HEK293 (cell line): ENCODE data around the gene BUD23.

Experiments
- CTCF ChIA-PET: fragments of 350-600 bp; formaldehyde crosslinking; extraction: SDS; loops from one replicate; lab custom pipeline; 2021; ENCODE audit warnings: antibody characterized with exemption; lab: Yijun Ruan, JAX
- POLR2A ChIA-PET: fragments of 300-600 bp; formaldehyde crosslinking; extraction: SDS; loops from one replicate; lab custom pipeline; 2020; ENCODE audit warnings: antibody characterized with exemption, inconsistent platforms; lab: Yijun Ruan, JAX
- H3K27ac ChIP-seq: fragments of 200-500 bp; sonication (Bioruptor generic); 2 replicates; pipeline ENCODE4 v1.5.1; 2014; ENCODE audit warnings: low read depth, low read length, control low read depth, inconsistent platforms; ENCODE audit errors: extremely low read depth
- H3K36me3 ChIP-seq, 2 experiments: fragments of 200-500 bp in 1 of 2; sonication (Bioruptor generic) in 1 of 2; 1 replicate in 1 of 2; 2 replicates in 1 of 2; pipeline ENCODE4 v1.5.1; 2014 to 2017; ENCODE audit warnings: inconsistent platforms in 2 of 2, low read length in 2 of 2; ENCODE audit not compliant: control insufficient read depth in 2 of 2, insufficient read depth in 1 of 2
- H3K4me1 ChIP-seq: fragments of 200-500 bp; sonication (Bioruptor generic); 2 replicates; pipeline ENCODE4 v1.5.1; 2014; ENCODE audit warnings: mild to moderate bottlenecking, low read length, inconsistent platforms; ENCODE audit not compliant: control insufficient read depth, insufficient read depth
- H3K4me3 ChIP-seq: 2 replicates; pipeline ENCODE4 v1.5.1; 2011; ENCODE audit warnings: low read depth, mild to moderate bottlenecking, control low read depth, low read length, moderate library complexity
- H3K9me3 ChIP-seq: fragments of 200-500 bp; sonication (Bioruptor generic); 2 replicates; pipeline ENCODE4 v1.5.1; 2014; ENCODE audit warnings: low read depth, low read length, inconsistent platforms; ENCODE audit not compliant: control insufficient read depth, insufficient read depth
- GLI4 ChIP-seq: fragments of 450-650 bp; formaldehyde crosslinking; IDR thresholded peaks from 2 replicates; pipeline ENCODE4 v1.5.1; 2016; ENCODE audit warnings: missing biosample characterization, missing genetic modification characterization
- HOXA7 ChIP-seq: sonication (generic); formaldehyde crosslinking; IDR thresholded peaks from 2 replicates; pipeline ENCODE4 v1.8.1; 2022; ENCODE audit warnings: missing genetic modification reagents, borderline replicate concordance
- OSR2 ChIP-seq: fragments of 450-650 bp; formaldehyde crosslinking; IDR thresholded peaks from 2 replicates; pipeline ENCODE4 v1.5.1; 2016; ENCODE audit warnings: missing biosample characterization, missing genetic modification characterization
- OVOL3 ChIP-seq: fragments of 450-650 bp; formaldehyde crosslinking; IDR thresholded peaks from 2 replicates; pipeline ENCODE4 v1.5.1; 2016; ENCODE audit warnings: missing biosample characterization, missing genetic modification characterization
- PRDM6 ChIP-seq: fragments of 450-650 bp; formaldehyde crosslinking; IDR thresholded peaks from 2 replicates; pipeline ENCODE4 v1.5.1; 2017; ENCODE audit warnings: missing biosample characterization, missing genetic modification characterization
- TCF7L2 ChIP-seq: IDR thresholded peaks from 2 replicates; pipeline ENCODE4 v1.6.1; 2011; ENCODE audit warnings: low read depth, mild to moderate bottlenecking, inconsistent platforms, low read length, moderate library complexity, borderline replicate concordance
- ZBTB44 ChIP-seq: fragments of 450-650 bp; IDR thresholded peaks from 2 replicates; pipeline ENCODE4 v1.5.1; 2018; ENCODE audit warnings: missing biosample characterization, mild to moderate bottlenecking, missing genetic modification characterization
- ZNF138 ChIP-seq: fragments of 450-650 bp; formaldehyde crosslinking; IDR thresholded peaks from 2 replicates; pipeline ENCODE4 v1.5.1; 2016; ENCODE audit warnings: missing biosample characterization, missing genetic modification characterization, borderline replicate concordance
- ZNF211 ChIP-seq: fragments of 450-650 bp; formaldehyde crosslinking; IDR thresholded peaks from 2 replicates; pipeline ENCODE4 v1.5.1; 2016; ENCODE audit warnings: low read depth, missing biosample characterization, missing genetic modification characterization
- ZNF274 ChIP-seq, 2 experiments: fragments of 200-500 bp in 1 of 2; fragments of 450-650 bp in 1 of 2; sonication (Bioruptor generic) in 1 of 2; formaldehyde crosslinking in 1 of 2; IDR thresholded peaks; 2 replicates each; pipeline versions ENCODE4 v1.5.1 to v1.6.1; 2014 to 2016; ENCODE audit warnings: borderline replicate concordance in 1 of 2, inconsistent platforms in 1 of 2, low read length in 1 of 2, missing biosample characterization in 1 of 2, missing genetic modification characterization in 1 of 2
- ZNF280C ChIP-seq: fragments of 450-650 bp; formaldehyde crosslinking; IDR thresholded peaks from 2 replicates; pipeline ENCODE4 v1.5.1; 2016; ENCODE audit warnings: missing biosample characterization, missing genetic modification characterization
- ZNF292 ChIP-seq: fragments of 450-650 bp; formaldehyde crosslinking; IDR thresholded peaks from 2 replicates; pipeline ENCODE4 v1.5.1; 2016; ENCODE audit warnings: low read depth, missing biosample characterization, missing genetic modification characterization, borderline replicate concordance
- ZNF302 ChIP-seq: fragments of 450-650 bp; formaldehyde crosslinking; IDR thresholded peaks from 2 replicates; pipeline ENCODE4 v1.5.1; 2016; ENCODE audit warnings: missing biosample characterization, missing genetic modification characterization, low read depth
- ZNF391 ChIP-seq: fragments of 450-650 bp; formaldehyde crosslinking; IDR thresholded peaks from 2 replicates; pipeline ENCODE4 v1.5.1; 2016; ENCODE audit warnings: low read depth, missing biosample characterization, missing genetic modification characterization, borderline replicate concordance
- ZNF398 ChIP-seq: fragments of 450-650 bp; formaldehyde crosslinking; IDR thresholded peaks from 2 replicates; pipeline ENCODE4 v1.5.1; 2017; ENCODE audit warnings: missing biosample characterization, missing genetic modification characterization
- ZNF416 ChIP-seq: fragments of 450-650 bp; formaldehyde crosslinking; IDR thresholded peaks from 2 replicates; pipeline ENCODE4 v1.5.1; 2016; ENCODE audit warnings: missing biosample characterization, missing genetic modification characterization
- ZNF433 ChIP-seq: fragments of 450-650 bp; formaldehyde crosslinking; IDR thresholded peaks from 2 replicates; pipeline ENCODE4 v1.5.1; 2016; ENCODE audit warnings: missing biosample characterization, missing genetic modification characterization, low read depth
- ZNF521 ChIP-seq: fragments of 450-650 bp; formaldehyde crosslinking; IDR thresholded peaks from 2 replicates; pipeline ENCODE4 v1.5.1; 2017; ENCODE audit warnings: missing biosample characterization, mild to moderate bottlenecking, missing genetic modification characterization
- ZNF561 ChIP-seq: fragments of 450-650 bp; IDR thresholded peaks from 2 replicates; pipeline ENCODE4 v1.5.1; 2018; ENCODE audit warnings: missing biosample characterization, missing genetic modification characterization, borderline replicate concordance
- ZNF600 ChIP-seq: fragments of 450-650 bp; formaldehyde crosslinking; IDR thresholded peaks from 2 replicates; pipeline ENCODE4 v1.5.1; 2016; ENCODE audit warnings: missing biosample characterization, missing genetic modification characterization
- ZNF677 ChIP-seq: fragments of 450-650 bp; IDR thresholded peaks from 2 replicates; pipeline ENCODE4 v1.5.0; 2018; ENCODE audit warnings: missing biosample characterization, mild to moderate bottlenecking, missing genetic modification characterization, moderate library complexity
- ZNF768 ChIP-seq: fragments of 450-650 bp; formaldehyde crosslinking; IDR thresholded peaks from 2 replicates; pipeline ENCODE4 v1.5.1; 2018; ENCODE audit warnings: missing biosample characterization, mild to moderate bottlenecking, missing genetic modification characterization
- ZNF792 ChIP-seq: fragments of 450-650 bp; formaldehyde crosslinking; IDR thresholded peaks from 2 replicates; pipeline ENCODE4 v1.5.1; 2016; ENCODE audit warnings: missing biosample characterization, missing genetic modification characterization
- ZNF830 ChIP-seq: fragments of 450-650 bp; IDR thresholded peaks from 2 replicates; pipeline ENCODE4 v1.5.0; 2018; ENCODE audit warnings: missing biosample characterization, missing genetic modification characterization, low read depth, mild to moderate bottlenecking, moderate library complexity
- ZNF843 ChIP-seq: fragments of 450-650 bp; formaldehyde crosslinking; IDR thresholded peaks from 2 replicates; pipeline ENCODE4 v1.5.1; 2016; ENCODE audit warnings: missing biosample characterization, missing genetic modification characterization
- ZSCAN16 ChIP-seq: fragments of 450-650 bp; formaldehyde crosslinking; IDR thresholded peaks from 2 replicates; pipeline ENCODE4 v1.5.1; 2016; ENCODE audit warnings: missing biosample characterization, missing genetic modification characterization
- ZSCAN18 ChIP-seq: fragments of 450-650 bp; formaldehyde crosslinking; IDR thresholded peaks from 2 replicates; pipeline ENCODE4 v1.5.1; 2016; ENCODE audit warnings: missing biosample characterization, missing genetic modification characterization

The BUD23 gene

DNA sequence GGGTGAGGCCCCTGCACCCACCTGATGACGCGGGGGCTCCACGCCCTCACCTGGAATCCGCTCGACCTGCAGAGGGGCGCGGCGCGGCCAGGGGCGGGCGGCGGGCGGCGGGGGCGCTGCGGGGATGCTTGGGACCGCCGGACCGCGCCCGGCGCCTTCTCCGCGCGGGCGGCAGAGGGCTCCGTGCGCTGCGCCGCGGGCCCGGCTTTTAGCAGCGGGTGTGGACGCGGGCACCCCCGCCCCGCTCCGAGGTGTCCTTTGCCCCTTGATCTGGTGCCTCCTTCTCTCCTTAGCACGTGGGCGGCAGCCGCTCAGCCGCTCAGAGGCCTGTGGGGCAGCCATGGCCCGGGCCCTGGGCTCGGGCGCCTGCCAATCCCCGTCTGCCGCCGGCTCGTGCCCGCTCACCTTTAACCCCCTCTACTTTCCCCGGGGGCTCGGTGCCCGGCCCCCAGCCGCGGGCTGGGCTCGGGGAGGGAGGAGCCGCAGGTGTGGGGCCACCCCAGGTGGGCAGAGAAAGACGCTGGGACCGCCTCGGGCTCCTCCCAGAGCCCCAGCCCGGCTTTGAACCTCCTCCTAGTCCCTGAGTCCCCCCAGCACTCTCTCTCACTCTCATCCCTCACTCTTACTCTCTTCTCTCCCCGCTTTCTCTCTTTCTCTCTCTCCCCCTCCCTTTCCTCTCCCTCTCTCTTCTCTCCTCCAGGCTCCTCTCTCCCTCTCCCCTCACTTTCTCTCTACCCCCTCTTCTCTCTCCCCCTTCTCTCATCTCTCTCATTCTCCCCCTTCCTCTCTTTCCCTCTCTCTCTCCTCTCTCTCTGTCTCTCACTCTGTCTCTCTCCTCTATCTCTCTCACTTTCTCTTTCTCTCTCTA, 35.4 kb upstream of the BUD23 start (continued):
- no peak for TF ChIP-seq ZNF280C (tag by site-specific recombination)
- TF ChIP-seq OVOL3, result no peak
- no peak for TF ChIP-seq ZNF211
- TF ChIP-seq ZNF433 (tag by site-specific recombination), result no peak
- no peak for TF ChIP-seq PRDM6
- no peak for TF ChIP-seq OSR2 (tag by site-specific recombination)
- no peak for TF ChIP-seq ZNF830 (tag by site-specific recombination)
- no peak for TF ChIP-seq ZNF138 (tag by site-specific recombination)
- no peak for TF ChIP-seq ZNF292 (tag by site-specific recombination)
- no peak for TF ChIP-seq HOXA7
- no peak for TF ChIP-seq ZNF792
- TF ChIP-seq ZNF391, result no peak
- no peak for TF ChIP-seq ZNF768 (tag by site-specific recombination)
- TF ChIP-seq ZBTB44 (tag by site-specific recombination), result no peak
- no peak for TF ChIP-seq ZNF416
- no peak for TF ChIP-seq ZNF561 (tag by site-specific recombination)
- TF ChIP-seq ZNF274 (IDR thresholded peaks at IDR 0.05; ENCODE audit: low read length), result no peak
- TF ChIP-seq ZNF274 (tag by site-specific recombination; IDR thresholded peaks at IDR 0.05; ENCODE audit: borderline replicate concordance), result no peak
- no peak for TF ChIP-seq ZNF302 (tag by site-specific recombination)
- no peak for TF ChIP-seq GLI4 (tag by site-specific recombination)
- no peak for TF ChIP-seq TCF7L2

- CTCF ChIA-PET, result no interaction called here
- Histone ChIP-seq H3K4me3 (no peak overlapping the region), H3K27ac (no peak overlapping the region), H3K9me3 (no peaks in the 10 kb centered on the region), H3K36me3 (no peaks in the 10 kb centered on the region), H3K4me1 (no peaks in the 10 kb centered on the region)
- POLR2A ChIA-PET, result no interaction called here
- 0 out of 2 replicates have a peak, but pooled peaks have one; percentile 9 for TF ChIP-seq ZSCAN16 (tag by site-specific recombination)
- no peak for TF ChIP-seq ZNF677
- TF ChIP-seq ZSCAN18 (tag by site-specific recombination), result peak; percentile 3; the same call in 1 of the 2 replicates
- TF ChIP-seq ZNF843, result no peak
- TF ChIP-seq ZNF600 (tag by site-specific recombination), result no peak
- TF ChIP-seq ZNF521 (tag by site-specific recombination), result no peak
- TF ChIP-seq ZNF398, result peak; percentile 63; the same call in 1 of the 2 replicates
These were observed 34.6 kb upstream of the BUD23 start for GRCh38 chr7:73648593-73649332.
